Stimulated activated naive CD8-positive, alpha-beta T cell treated with anti-CD3 and anti-CD28 coated beads, Interleukin-15, Interleukin-2, amounts not matched to agents 100 ng/mL and 50 ng/mL, for 24 hours (primary cell): ENCODE measurements around the gene HMG20A.
A peak's percentile ranks its signal among the peaks of the same experiment; 100 is the strongest.

Source experiments
- H3K27ac Mint-ChIP-seq: one replicate; pipeline ENCODE4 v1.8.0; 2021; ENCODE audit warnings: mild to moderate bottlenecking, mixed read lengths
- H3K27me3 Mint-ChIP-seq: one replicate; pipeline ENCODE4 v1.8.0; 2021; ENCODE audit warnings: mixed read lengths
- H3K36me3 Mint-ChIP-seq: one replicate; pipeline ENCODE4 v1.8.0; 2021; ENCODE audit warnings: low read depth, mixed read lengths
- H3K4me1 Mint-ChIP-seq: one replicate; pipeline ENCODE4 v1.8.0; 2021; ENCODE audit warnings: low read depth, mixed read lengths
- H3K4me3 Mint-ChIP-seq: one replicate; pipeline ENCODE4 v1.8.0; 2021; ENCODE audit warnings: mild to moderate bottlenecking, mixed read lengths
- H3K9me3 Mint-ChIP-seq: one replicate; pipeline ENCODE4 v1.8.0; 2021; ENCODE audit warnings: mixed read lengths

Gene HMG20A

DNA sequence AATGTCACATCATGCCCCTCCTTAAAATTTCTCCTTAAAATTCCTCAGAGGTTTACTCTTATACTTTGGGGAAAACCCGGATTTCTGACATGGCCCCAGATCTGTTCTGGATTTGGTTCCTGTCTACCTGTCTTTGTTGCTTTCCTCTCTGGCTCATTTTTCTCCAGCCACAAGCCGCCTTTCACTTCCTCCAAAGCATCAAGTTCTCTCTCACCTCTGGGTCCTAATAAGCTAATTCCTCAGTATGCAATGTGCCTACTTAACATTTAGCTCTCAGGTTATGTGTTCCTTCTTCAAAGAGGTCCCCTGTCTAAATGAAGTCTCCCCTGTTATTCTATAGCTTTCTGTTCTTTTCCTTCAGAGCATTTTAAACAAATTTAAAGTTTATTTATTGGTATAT, 16.1 kb downstream of the HMG20A start:
- Mint-ChIP-seq H3K27ac (no peak overlapping the region), H3K4me1 (peaks cover 33% of the 10 kb centered on the region), H3K36me3 (peaks cover 8% of the 10 kb centered on the region), H3K4me3 (no peak overlapping the region), H3K9me3 (no peaks in the 10 kb centered on the region), H3K27me3 (no peaks in the 10 kb centered on the region)

DNA sequence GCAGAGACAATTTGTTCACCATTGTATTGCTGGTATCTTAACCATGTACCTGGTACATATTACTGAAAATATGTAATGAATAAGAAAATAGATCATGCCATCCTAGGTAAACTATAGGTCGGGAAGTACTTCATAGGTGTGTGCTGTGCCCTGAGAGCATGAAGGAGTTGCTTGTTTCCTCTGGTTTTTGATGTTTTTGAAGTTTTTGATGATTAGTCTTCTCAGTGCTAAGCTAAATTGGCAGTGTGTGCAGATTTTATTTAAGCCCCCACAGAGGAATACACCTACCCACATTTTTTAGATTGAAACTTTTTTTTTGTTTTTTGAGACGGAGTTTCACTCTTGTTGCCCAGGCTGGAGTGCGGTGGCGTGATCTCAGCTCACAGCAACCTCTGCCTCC, 16.6 kb downstream of the HMG20A start:
- peaks cover 8% of the 10 kb centered on the region for H3K36me3 Mint-ChIP-seq
- H3K27ac Mint-ChIP-seq: no peak overlapping the region
- H3K9me3 Mint-ChIP-seq: no peaks in the 10 kb centered on the region
- H3K4me3 Mint-ChIP-seq: no peak overlapping the region
- no peaks in the 10 kb centered on the region for H3K27me3 Mint-ChIP-seq
- H3K4me1 Mint-ChIP-seq: peaks cover 36% of the 10 kb centered on the region

DNA sequence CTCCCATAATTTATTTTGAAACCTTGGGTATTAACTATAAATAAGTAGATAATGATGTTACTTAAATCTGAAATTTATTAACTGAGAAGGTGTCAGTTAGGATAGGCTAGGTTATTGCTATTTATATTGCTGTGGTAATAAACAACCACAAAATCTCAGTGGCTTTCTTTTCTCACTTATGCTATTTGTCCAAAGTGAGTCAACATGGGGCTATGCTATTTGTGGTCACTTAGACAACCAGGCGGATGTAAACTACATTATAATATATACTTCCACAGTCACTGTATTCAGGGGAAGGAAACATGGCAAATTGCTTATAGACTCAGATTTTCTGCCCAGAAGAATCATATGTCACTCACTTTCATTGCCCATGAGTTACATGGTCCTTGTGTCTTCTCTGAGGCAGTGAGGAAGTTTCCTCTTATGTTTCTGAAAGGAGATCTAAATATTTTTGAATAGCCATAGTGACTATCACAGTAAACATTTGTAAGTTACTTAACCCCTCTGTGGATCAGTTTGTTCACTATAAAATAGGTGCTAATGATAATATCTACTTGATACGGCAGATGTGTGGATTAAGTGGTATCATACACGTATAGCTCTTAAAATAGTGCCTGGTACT, 19.8 kb downstream of the HMG20A start:
- no peaks in the 10 kb centered on the region for H3K9me3 Mint-ChIP-seq
- H3K36me3 Mint-ChIP-seq: peaks cover 8% of the 10 kb centered on the region
- peaks cover 41% of the 10 kb centered on the region for H3K4me1 Mint-ChIP-seq
- no peaks in the 10 kb centered on the region for H3K27me3 Mint-ChIP-seq
- H3K27ac Mint-ChIP-seq: no peak overlapping the region
- no peak overlapping the region for H3K4me3 Mint-ChIP-seq

DNA sequence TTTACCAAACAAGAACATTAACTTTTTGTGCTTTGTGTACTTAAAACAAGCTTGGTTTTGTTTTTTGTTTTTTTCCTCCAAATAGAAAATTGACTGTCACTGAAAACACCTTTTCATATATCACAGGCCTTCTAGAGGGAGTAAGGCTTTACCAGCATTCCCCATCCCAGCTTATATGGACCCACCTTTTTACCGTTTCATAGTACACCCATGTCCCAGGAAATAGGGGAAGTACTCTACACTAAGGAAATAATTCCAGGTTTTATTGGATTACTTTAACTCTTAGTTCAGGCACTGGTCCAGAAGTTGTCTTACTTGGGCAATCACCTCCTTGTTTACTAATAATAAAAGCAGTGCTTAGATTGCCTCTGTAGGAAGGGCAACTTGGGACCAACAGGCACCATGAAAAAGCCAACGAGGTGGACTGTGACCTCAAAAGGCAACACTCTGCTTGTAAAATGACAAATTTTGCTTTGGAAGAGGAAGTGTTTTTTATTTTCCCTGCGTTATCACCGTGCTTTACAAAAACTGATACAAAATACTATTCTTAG, 26.2 kb downstream of the HMG20A start:
- H3K4me1 Mint-ChIP-seq: peaks cover 24% of the 10 kb centered on the region
- H3K27me3 Mint-ChIP-seq: no peaks in the 10 kb centered on the region
- no peak overlapping the region for H3K4me3 Mint-ChIP-seq
- H3K27ac Mint-ChIP-seq: no peak overlapping the region
- H3K9me3 Mint-ChIP-seq: no peaks in the 10 kb centered on the region
- peaks cover 29% of the 10 kb centered on the region for H3K36me3 Mint-ChIP-seq

DNA sequence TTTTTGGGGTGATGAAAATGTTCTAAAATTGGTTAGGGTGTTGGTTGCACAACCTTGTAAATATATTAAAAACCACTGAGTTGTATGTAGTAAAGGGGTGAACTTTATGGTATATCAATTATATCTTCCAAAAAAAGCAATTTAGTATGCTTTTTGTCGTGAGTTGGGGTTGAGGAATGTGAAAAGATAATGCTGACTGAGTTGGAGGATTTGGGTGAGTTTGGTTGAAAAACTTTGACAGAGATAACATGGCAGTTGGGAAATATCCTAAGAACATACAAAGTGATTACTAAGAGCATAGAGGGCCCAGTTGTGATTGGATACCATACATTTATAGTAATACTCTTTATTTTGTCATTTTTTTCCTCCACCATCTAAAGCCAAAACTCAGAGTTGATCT, 33.6 kb downstream of the HMG20A start:
- Mint-ChIP-seq H3K27ac (peak overlapping the region; percentile 18), H3K9me3 (no peaks in the 10 kb centered on the region), H3K4me3 (no peak overlapping the region), H3K4me1 (peaks cover 34% of the 10 kb centered on the region), H3K27me3 (no peaks in the 10 kb centered on the region), H3K36me3 (peaks cover 18% of the 10 kb centered on the region)

DNA sequence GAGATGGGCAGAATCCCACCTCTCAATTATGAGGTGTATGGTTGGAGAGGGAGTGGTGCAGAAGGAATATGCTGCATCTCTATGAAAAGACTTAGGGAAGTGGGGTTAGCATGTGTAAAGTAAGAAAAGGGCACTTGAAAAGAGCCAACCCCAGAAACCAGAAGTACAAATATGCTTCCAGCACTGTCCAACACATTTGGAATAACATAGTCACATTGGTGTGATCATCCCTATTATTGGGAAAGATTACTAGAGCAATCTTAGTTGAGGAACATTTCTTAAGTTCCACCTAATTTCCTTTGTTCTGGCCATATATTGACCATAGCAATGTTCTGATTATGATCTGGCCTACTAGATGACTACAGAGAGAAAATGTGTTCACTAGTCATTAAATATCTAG, 34.3 kb downstream of the HMG20A start:
- no peaks in the 10 kb centered on the region for H3K9me3 Mint-ChIP-seq
- H3K27ac Mint-ChIP-seq: no peak overlapping the region
- H3K4me1 Mint-ChIP-seq: peaks cover 34% of the 10 kb centered on the region
- peaks cover 19% of the 10 kb centered on the region for H3K36me3 Mint-ChIP-seq
- no peaks in the 10 kb centered on the region for H3K27me3 Mint-ChIP-seq
- no peak overlapping the region for H3K4me3 Mint-ChIP-seq

DNA sequence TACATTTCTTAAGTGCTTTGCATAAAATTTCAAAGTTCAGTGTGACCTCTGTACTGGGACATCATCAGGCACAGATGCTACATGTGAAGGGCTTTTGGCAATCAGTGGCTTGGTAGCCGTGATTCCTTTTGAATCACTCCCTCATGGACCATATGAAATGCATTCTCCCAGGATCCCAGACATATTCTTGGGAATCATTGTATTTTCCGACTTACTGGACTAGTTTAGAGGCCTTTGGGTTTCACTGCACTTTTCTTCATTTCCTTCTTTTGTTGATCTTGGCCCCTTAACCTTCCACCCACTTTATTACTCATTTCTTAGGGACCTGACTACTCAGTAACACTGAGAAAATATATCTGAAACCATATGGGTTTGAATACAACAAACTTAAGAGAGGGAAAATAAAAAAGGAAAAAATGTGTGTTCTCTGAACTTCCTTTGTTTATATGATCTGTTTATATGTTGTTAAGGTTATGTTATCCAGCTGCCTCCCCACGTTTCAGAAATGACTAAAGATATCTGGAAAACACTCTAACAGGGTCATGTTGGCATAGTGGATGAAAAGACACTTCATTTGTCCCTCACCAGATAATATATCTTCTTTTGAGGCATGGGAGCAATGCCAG, 35.1 kb downstream of the HMG20A start:
- Mint-ChIP-seq H3K9me3 (no peaks in the 10 kb centered on the region), H3K27ac (peak overlapping the region; percentile 63), H3K4me1 (peaks cover 34% of the 10 kb centered on the region), H3K27me3 (no peaks in the 10 kb centered on the region), H3K36me3 (peaks cover 28% of the 10 kb centered on the region), H3K4me3 (no peak overlapping the region)

DNA sequence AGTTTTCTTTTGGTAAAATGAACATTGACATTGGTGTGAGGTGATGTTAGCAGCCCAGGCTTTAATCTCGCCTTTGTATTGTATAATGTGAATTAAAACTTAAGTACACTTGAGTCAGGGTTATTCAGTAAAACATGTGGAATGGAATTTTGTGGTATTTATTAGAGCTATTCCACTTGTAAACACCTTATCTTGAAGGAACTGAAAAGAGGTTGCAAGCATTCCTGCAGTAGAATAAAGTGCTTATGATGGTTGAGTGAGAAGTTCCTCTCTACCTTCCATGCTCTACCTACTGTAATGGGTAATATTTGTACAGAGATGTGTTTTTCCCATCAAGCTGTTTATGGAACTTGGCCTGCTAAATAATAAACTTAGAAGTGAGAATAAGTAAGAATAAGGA, 36.1 kb downstream of the HMG20A start:
- no peaks in the 10 kb centered on the region for H3K9me3 Mint-ChIP-seq
- H3K36me3 Mint-ChIP-seq: peaks cover 26% of the 10 kb centered on the region
- H3K4me3 Mint-ChIP-seq: no peak overlapping the region
- H3K27me3 Mint-ChIP-seq: no peaks in the 10 kb centered on the region
- H3K4me1 Mint-ChIP-seq: peaks cover 34% of the 10 kb centered on the region
- H3K27ac Mint-ChIP-seq: peak overlapping the region; percentile 59

DNA sequence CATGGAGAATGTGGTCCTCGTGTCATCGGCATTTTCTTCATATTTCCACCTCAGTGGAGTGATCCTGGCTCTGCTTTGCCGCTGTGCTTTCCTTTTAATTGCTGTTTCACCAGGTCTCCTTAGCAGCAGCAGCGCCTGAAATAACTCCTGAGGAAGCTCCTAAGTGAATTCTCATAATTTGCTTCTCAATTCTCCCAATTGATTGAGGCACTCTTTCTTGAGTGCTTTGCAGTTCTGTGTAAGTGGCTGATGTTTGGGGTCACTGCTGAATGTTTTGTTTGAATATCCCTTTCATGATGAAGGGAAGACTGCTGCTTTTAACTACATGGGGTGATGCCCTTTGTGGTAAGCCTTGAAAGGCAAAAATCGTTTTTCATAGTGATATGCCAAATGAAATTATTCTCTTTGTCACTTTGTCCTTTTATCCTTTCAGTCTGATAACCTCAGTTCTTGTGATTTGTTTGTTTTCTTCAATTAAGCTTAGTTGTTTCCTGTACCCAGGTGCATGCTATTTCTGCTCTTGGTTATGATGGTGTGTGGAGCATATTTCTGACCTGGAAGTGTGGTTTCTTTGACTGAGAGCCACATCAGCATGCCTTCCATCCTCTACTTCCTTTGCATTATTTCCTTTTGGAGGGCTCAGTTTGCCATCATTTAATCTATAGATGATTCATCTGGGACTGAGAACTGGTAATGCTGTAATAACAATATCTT, 36.7 kb downstream of the HMG20A start:
- no peaks in the 10 kb centered on the region for H3K9me3 Mint-ChIP-seq
- H3K27ac Mint-ChIP-seq: peak overlapping the region; percentile 59
- H3K36me3 Mint-ChIP-seq: peaks cover 26% of the 10 kb centered on the region
- H3K4me1 Mint-ChIP-seq: peaks cover 34% of the 10 kb centered on the region
- H3K4me3 Mint-ChIP-seq: no peak overlapping the region
- no peaks in the 10 kb centered on the region for H3K27me3 Mint-ChIP-seq

DNA sequence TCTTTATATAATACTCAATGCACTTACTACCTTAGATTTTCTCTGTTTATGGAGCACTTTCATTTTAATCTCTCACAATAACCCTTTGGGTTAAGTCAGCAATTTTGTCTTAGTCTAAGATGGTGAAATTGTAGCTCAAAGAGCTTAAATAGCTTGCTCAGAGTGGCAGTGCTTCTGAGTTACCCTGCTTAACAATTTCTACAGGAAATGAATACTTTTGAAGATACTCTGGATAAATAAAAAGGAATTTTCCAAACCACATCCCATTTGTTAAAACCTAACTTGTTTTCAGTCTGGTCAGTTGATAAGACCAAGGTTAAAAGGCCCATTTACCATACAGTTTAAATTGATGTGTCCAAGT, 37.2 kb downstream of the HMG20A start:
- Mint-ChIP-seq H3K4me3 (no peak overlapping the region), H3K4me1 (peaks cover 34% of the 10 kb centered on the region), H3K27me3 (no peaks in the 10 kb centered on the region), H3K9me3 (no peaks in the 10 kb centered on the region), H3K27ac (peak overlapping the region; percentile 59), H3K36me3 (peaks cover 26% of the 10 kb centered on the region)

DNA sequence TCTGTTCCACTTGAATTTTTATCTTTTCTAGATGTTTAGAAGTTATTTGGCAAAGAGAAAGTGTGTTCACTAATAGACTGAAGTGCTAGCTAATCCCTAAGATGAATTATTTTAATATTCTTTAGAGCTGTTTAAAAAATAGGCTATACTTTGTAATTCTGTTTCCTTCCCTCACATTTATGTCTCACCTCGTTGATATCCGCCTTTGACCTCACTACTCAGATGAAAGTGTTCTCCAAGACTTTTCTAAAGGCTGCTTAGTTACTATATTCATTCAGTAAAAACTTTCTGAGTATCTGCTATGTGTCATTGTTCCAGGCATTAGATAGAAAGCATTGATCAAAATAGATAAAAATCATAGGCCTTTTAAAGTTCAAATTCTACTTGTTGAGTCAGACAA, 38.3 kb downstream of the HMG20A start:
- H3K36me3 Mint-ChIP-seq: peaks cover 26% of the 10 kb centered on the region
- H3K27ac Mint-ChIP-seq: peak overlapping the region; percentile 27
- H3K4me1 Mint-ChIP-seq: peaks cover 34% of the 10 kb centered on the region

DNA sequence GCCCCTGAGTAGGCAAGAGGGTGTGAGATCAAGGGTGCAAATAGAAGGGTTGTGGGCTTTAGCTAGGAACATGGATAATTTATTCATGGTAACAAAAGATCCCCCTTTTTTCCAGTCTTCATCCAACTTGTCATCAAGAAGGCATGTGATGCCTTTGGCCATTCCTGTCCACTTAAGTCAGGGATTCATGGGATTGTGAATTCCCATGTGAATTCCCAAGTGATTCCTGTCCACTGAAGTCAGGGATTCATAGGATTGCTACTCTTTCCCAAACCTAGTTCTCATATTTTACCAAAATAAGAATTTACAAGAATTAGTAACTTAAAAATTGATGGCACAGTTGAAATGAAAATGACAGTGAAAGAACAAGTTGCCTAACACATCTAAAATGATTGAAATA, 40.8 kb downstream of the HMG20A start:
- no peak overlapping the region for H3K4me3 Mint-ChIP-seq
- peaks cover 15% of the 10 kb centered on the region for H3K4me1 Mint-ChIP-seq
- peaks cover 29% of the 10 kb centered on the region for H3K36me3 Mint-ChIP-seq
- H3K27me3 Mint-ChIP-seq: no peaks in the 10 kb centered on the region
- H3K27ac Mint-ChIP-seq: no peak overlapping the region
- no peaks in the 10 kb centered on the region for H3K9me3 Mint-ChIP-seq

More for the DNA sequence above, 38.3 kb downstream of the HMG20A start:
- no peak overlapping the region for H3K4me3 Mint-ChIP-seq
- H3K27me3 Mint-ChIP-seq: no peaks in the 10 kb centered on the region
- H3K9me3 Mint-ChIP-seq: no peaks in the 10 kb centered on the region

DNA sequence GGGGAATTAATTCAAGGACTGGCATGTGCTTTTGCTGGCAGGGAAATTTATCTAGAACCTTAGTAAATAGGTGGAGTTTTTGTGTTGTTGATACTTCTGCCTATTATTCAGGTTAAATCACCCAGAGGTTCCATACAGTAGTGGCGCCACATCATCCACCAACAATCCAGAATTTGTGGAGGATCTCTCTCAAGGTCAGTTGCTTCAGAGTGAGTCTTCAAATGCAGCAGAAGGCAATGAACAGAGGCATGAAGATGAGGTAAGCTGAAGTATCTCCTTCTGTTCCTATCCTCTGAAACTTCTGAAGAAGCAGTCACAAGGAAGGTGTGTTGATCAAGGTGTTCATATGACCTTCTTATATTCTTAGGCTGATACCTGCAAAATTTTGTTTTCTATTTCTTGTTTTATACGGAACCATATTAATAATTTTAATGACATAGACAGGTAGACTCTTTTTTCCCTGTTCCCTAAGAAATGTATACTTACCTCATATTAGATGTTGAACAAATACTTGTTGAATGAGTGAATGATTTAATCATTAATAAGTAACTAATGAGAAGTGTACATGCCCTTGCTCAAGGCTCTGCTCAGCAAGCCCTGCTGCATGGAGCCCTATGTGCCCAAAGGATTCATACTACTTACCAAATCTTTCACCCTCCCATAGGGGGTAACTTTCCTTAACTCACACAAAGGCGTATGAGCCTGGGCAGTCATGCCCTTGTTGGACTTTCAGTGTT, 43.6 kb downstream of the HMG20A start:
- Mint-ChIP-seq H3K27ac (no peak overlapping the region), H3K36me3 (peaks cover 43% of the 10 kb centered on the region), H3K27me3 (no peaks in the 10 kb centered on the region), H3K4me1 (no peaks in the 10 kb centered on the region), H3K9me3 (no peaks in the 10 kb centered on the region), H3K4me3 (no peak overlapping the region)

DNA sequence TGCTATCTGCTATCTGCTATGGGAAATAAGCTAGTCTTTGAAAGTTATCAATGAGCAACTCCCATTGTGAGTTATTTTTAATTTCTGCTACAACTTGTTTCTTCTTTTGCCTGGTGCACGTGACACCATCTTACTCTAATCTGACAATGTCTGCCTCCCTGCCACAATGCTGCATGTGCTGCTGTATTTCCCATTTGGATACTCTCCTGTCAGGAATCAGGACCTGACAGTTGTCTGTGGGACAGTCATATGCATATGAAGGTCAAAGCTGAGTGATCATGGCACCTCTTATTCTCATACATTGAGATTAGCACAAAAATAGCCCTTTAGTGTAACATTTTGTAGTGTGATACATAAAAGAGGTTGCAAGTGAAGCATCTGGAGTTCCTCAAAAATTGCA, 45.8 kb downstream of the HMG20A start:
- no peaks in the 10 kb centered on the region for H3K27me3 Mint-ChIP-seq
- no peak overlapping the region for H3K27ac Mint-ChIP-seq
- no peak overlapping the region for H3K4me3 Mint-ChIP-seq
- peaks cover 36% of the 10 kb centered on the region for H3K36me3 Mint-ChIP-seq
- H3K9me3 Mint-ChIP-seq: no peaks in the 10 kb centered on the region
- H3K4me1 Mint-ChIP-seq: no peaks in the 10 kb centered on the region

DNA sequence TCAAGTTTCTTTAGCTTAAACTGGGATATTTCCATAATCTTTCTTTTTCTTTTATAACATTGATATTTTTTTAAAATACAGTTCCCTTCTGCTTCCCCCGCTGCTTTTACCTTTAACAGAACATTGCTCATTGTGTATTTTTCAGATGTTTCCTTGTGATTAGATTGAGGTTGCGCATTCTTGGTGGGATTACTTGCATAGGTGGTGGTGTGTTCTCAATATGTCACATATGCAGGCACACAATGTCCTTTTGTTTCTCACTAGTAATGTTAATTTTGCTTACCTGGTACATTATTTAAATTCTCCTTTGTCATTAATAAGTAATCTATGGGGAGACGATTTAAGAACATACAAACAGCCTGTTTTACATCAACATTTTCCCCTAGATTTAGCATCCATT, 48.2 kb downstream of the HMG20A start:
- Mint-ChIP-seq H3K36me3 (peaks cover 50% of the 10 kb centered on the region), H3K4me3 (no peak overlapping the region), H3K27ac (no peak overlapping the region), H3K9me3 (no peaks in the 10 kb centered on the region), H3K27me3 (no peaks in the 10 kb centered on the region), H3K4me1 (no peaks in the 10 kb centered on the region)
